HFFc6 (cell line): ENCODE data around the gene TRIM33. TPM values are rescaled to one million over a fixed set of nuclear protein-coding genes. Genes with fewer than 3 reads are reported as not detected.

Experiments used
- DNase-seq: peaks from one replicate; pipeline ENCODE4 v3.0.0-alpha.2; 2018
- H3K27ac Mint-ChIP-seq: 2 replicates; pipeline ENCODE4 v1.8.0; 2020; ENCODE audit warnings: mild to moderate bottlenecking, mixed read lengths
- H3K27me3 Mint-ChIP-seq: 2 replicates; pipeline ENCODE4 v1.8.0; 2021; ENCODE audit warnings: mild to moderate bottlenecking, moderate library complexity, mixed read lengths; ENCODE audit not compliant: insufficient read depth
- H3K36me3 Mint-ChIP-seq: 2 replicates; pipeline ENCODE4 v1.8.0; 2021; ENCODE audit warnings: low read depth, mixed read lengths
- H3K4me1 Mint-ChIP-seq: 2 replicates; pipeline ENCODE4 v1.8.0; 2020; ENCODE audit warnings: low read depth, mixed read lengths
- H3K4me3 Mint-ChIP-seq: 2 replicates; pipeline ENCODE4 v1.8.0; 2020; ENCODE audit warnings: mild to moderate bottlenecking, moderate library complexity, mixed read lengths
- H3K9me3 Mint-ChIP-seq: 2 replicates; pipeline ENCODE4 v1.8.0; 2020; ENCODE audit warnings: mild to moderate bottlenecking, mixed read lengths
- CTCF ChIP-seq: fragments of 200-600 bp; sonication (generic); IDR thresholded peaks from 2 replicates; pipeline ENCODE4 v1.5.0; 2021; ENCODE audit warnings: antibody characterized with exemption, mild to moderate bottlenecking
- total RNA-seq, 6 experiments: library from RNA; stranded (reverse); fragmentation: NEBNext Ultra II Directional; extraction: Animal tissue kit (Norgen Biotek cat#: 25700); gene quantifications; 2 replicates in 1 of 6; 3 replicates in 5 of 6; pipeline ENCODE4 v1.2.3, GENCODE V29; 2021

Gene TRIM33
- total RNA-seq, 6 experiments from 2014 or later, result 17.6 to 20.5 (median 19.3) TPM

- H3K36me3 Mint-ChIP-seq, result peaks cover 12% of the 10 kb centered on the region
- H3K4me1 Mint-ChIP-seq, result peaks cover 23% of the 10 kb centered on the region
- H3K4me3 Mint-ChIP-seq, result no peak overlapping the region
- no peak overlapping the region for H3K27ac Mint-ChIP-seq
- no peak for DNase-seq
- H3K9me3 Mint-ChIP-seq, result no peaks in the 10 kb centered on the region
- TF ChIP-seq CTCF, result no peak
- H3K27me3 Mint-ChIP-seq, result no peaks in the 10 kb centered on the region; the same call in 1 of the 2 replicates
These were observed 74.2 kb downstream of the TRIM33 start for GRCh38 chr1:114436799-114437198.

- TF ChIP-seq CTCF, result no peak
- Mint-ChIP-seq H3K9me3 (no peaks in the 10 kb centered on the region), H3K36me3 (peaks cover 5% of the 10 kb centered on the region; the same call in 1 of the 2 replicates), H3K27ac (no peak overlapping the region), H3K4me3 (no peak overlapping the region), H3K27me3 (no peaks in the 10 kb centered on the region), H3K4me1 (peaks cover 27% of the 10 kb centered on the region)
- DNase-seq, result no peak
These were observed 75.8 kb downstream of the TRIM33 start for GRCh38 chr1:114435088-114435715.

- peaks cover 5% of the 10 kb centered on the region for H3K36me3 Mint-ChIP-seq
- H3K4me1 Mint-ChIP-seq, result peaks cover 22% of the 10 kb centered on the region
- H3K27me3 Mint-ChIP-seq, result no peaks in the 10 kb centered on the region
- H3K27ac Mint-ChIP-seq, result no peak overlapping the region
- no peak for TF ChIP-seq CTCF
- DNase-seq, result no peak
- no peaks in the 10 kb centered on the region for H3K9me3 Mint-ChIP-seq
- no peak overlapping the region for H3K4me3 Mint-ChIP-seq
These were observed 80.0 kb downstream of the TRIM33 start for GRCh38 chr1:114431026-114431425.

GRCh38 chr1:114428083-114428754 is 82.8 kb downstream of the TRIM33 start:
- H3K27me3 Mint-ChIP-seq, result peaks cover 1% of the 10 kb centered on the region; the same call in 1 of the 2 replicates
- DNase-seq, result peak; percentile 19
- H3K9me3 Mint-ChIP-seq, result no peaks in the 10 kb centered on the region

GRCh38 chr1:114427612-114428011 is 83.4 kb downstream of the TRIM33 start:
- no peaks in the 10 kb centered on the region; the same call in none of the 2 replicates for H3K36me3 Mint-ChIP-seq
- no peak for DNase-seq
- peaks cover 1% of the 10 kb centered on the region; the same call in 1 of the 2 replicates for H3K27me3 Mint-ChIP-seq
- H3K9me3 Mint-ChIP-seq, result no peaks in the 10 kb centered on the region
- no peak overlapping the region for H3K4me3 Mint-ChIP-seq
- H3K4me1 Mint-ChIP-seq, result peaks cover 13% of the 10 kb centered on the region
- H3K27ac Mint-ChIP-seq, result no peak overlapping the region
- no peak for TF ChIP-seq CTCF

More at GRCh38 chr1:114428083-114428754, 82.8 kb downstream of the TRIM33 start:
- Mint-ChIP-seq H3K27ac (no peak overlapping the region), H3K4me1 (peaks cover 13% of the 10 kb centered on the region), H3K4me3 (no peak overlapping the region), H3K36me3 (no peaks in the 10 kb centered on the region; the same call in none of the 2 replicates)
- peak; percentile 76 for TF ChIP-seq CTCF
